HG02973 (cell line): ENCODE results near the gene NUDT16L1.
"Not testable (repeated sequence)": the region's sequence is repeated elsewhere in the genome, so short reads cannot be mapped to it uniquely, and the experiment has no call there.

Experiments
- ATAC-seq: cut with Tn5 transposase; IDR thresholded peaks from one replicate; pipeline ENCODE4 v1.9.1; 2021; ENCODE audit warnings: moderate library complexity; ENCODE audit not compliant: unreplicated experiment

Gene NUDT16L1

GRCh38 chr16:4713663-4714501, 20.5 kb downstream of the NUDT16L1 start:
- ATAC-seq: no peak

- no peak for ATAC-seq
Observed at GRCh38 chr16:4714996-4715395, 21.6 kb downstream of the NUDT16L1 start.

- ATAC-seq: no peak
Observed at GRCh38 chr16:4718466-4718865, 25.1 kb downstream of the NUDT16L1 start.

GRCh38 chr16:4723071-4723767, 29.9 kb downstream of the NUDT16L1 start:
- no peak for ATAC-seq

- ATAC-seq: no peak
Observed at GRCh38 chr16:4724661-4725270, 31.4 kb downstream of the NUDT16L1 start.

GRCh38 chr16:4726616-4727015, 33.3 kb downstream of the NUDT16L1 start:
- no peak for ATAC-seq

GRCh38 chr16:4728676-4729075, 35.3 kb downstream of the NUDT16L1 start:
- no peak for ATAC-seq

GRCh38 chr16:4729876-4730275, 36.5 kb downstream of the NUDT16L1 start:
- ATAC-seq: no peak

- ATAC-seq: no peak
Observed at GRCh38 chr16:4733211-4733742, 39.9 kb downstream of the NUDT16L1 start.

- no peak for ATAC-seq
Observed at GRCh38 chr16:4733747-4734062, 40.3 kb downstream of the NUDT16L1 start.

- ATAC-seq: peak; percentile 74
Observed at GRCh38 chr16:4734063-4734729, 40.8 kb downstream of the NUDT16L1 start, which contains the start of the genes ANKS3 and DNAAF8. TSS of gene ANKS3 (minus strand) at chr16:4734271. CDS start at chr16:4730149, 4,122 bp downstream. TSS of gene DNAAF8 (plus strand) at chr16:4734537. CDS start at chr16:4736515, 1,978 bp downstream.

GRCh38 chr16:4734730-4735535, 41.6 kb downstream of the NUDT16L1 start:
- ATAC-seq: peak; percentile 43

GRCh38 chr16:4736546-4736945, 43.2 kb downstream of the NUDT16L1 start:
- no peak for ATAC-seq

- no peak for ATAC-seq
Observed at GRCh38 chr16:4737545-4737944, 44.2 kb downstream of the NUDT16L1 start.

GRCh38 chr16:4738370-4738769, 45.0 kb downstream of the NUDT16L1 start:
- ATAC-seq: not testable (repeated sequence)

- no peak for ATAC-seq
Observed at GRCh38 chr16:4743226-4743878, 50.0 kb downstream of the NUDT16L1 start.

GRCh38 chr16:4744555-4745273, 51.4 kb downstream of the NUDT16L1 start:
- ATAC-seq: no peak

- ATAC-seq: no peak
Observed at GRCh38 chr16:4745274-4745569, 51.9 kb downstream of the NUDT16L1 start.
